Prostate gland (tissue), 2 donors: Measurements from ENCODE around the gene ARL6IP1.

Experiments used
- CTCF ChIP-seq, 4 experiments: fragments of 200-600 bp in 2 of 4; fragments of 450-650 bp in 2 of 4; sonication (generic) in 2 of 4; IDR thresholded peaks; 1 replicate in 3 of 4; 2 replicates in 1 of 4; pipeline ENCODE4 v1.5.1; 2016 to 2019; ENCODE audit warnings: antibody characterized with exemption in 4 of 4, mild to moderate bottlenecking in 2 of 4, moderate library complexity in 2 of 4
- POLR2AphosphoS5 ChIP-seq: sonication (generic); formaldehyde crosslinking; IDR thresholded peaks from one replicate; pipeline ENCODE4 v1.6.1; 2017; ENCODE audit warnings: antibody characterized with exemption

GRCh38 chr16:18805257-18805773 is 4.0 kb upstream of the ARL6IP1 start:
- TF ChIP-seq CTCF (IDR thresholded peaks at IDR 0.05) (no peak), POLR2AphosphoS5 (no peak)
